GM12892 (cell line): Measurements from ENCODE around the gene LOXHD1.

Experiments used
- POLR2A ChIP-seq: IDR thresholded peaks from 2 replicates; pipeline ENCODE4 v1.6.1; 2011; ENCODE audit warnings: low read depth, low read length, control low read depth
- POLR2AphosphoS5 ChIP-seq: IDR thresholded peaks from 2 replicates; pipeline ENCODE4 v1.6.1; 2011; ENCODE audit warnings: low read depth, low read length, control low read depth

GRCh38 chr18:46565256-46565655 is 91.8 kb downstream of the LOXHD1 start:
- no peak for TF ChIP-seq POLR2A
- TF ChIP-seq POLR2AphosphoS5, result no peak
